Adrenal gland (tissue), 5 donors: ENCODE data around the gene MAML1.

Experiments used
- POLR2A ChIP-seq, 2 donors: fragments of 450-650 bp; IDR thresholded peaks; one replicate each; pipeline ENCODE4 v1.6.1; 2017; ENCODE audit warnings: antibody characterized with exemption in 2 of 2, mild to moderate bottlenecking in 2 of 2, moderate library complexity in 1 of 2
- TF ChIP-seq, protein P1 (sequence below), 6 experiments: fragments of 450-650 bp in 4 of 6; fragments of 200-600 bp in 2 of 6; sonication (generic) in 1 of 6; IDR thresholded peaks; 1 replicate in 5 of 6; 2 replicates in 1 of 6; pipeline versions ENCODE4 v1.5.1 to v1.8.0; 2016 to 2021; ENCODE audit warnings: antibody characterized with exemption in 6 of 6, mild to moderate bottlenecking in 2 of 6, moderate library complexity in 1 of 6
- donor health status: DM: no; HTN: no; CAD: no.

GRCh38 chr5:179779826-179780225 is 47.2 kb downstream of the MAML1 start:
- TF ChIP-seq, protein P1, sequence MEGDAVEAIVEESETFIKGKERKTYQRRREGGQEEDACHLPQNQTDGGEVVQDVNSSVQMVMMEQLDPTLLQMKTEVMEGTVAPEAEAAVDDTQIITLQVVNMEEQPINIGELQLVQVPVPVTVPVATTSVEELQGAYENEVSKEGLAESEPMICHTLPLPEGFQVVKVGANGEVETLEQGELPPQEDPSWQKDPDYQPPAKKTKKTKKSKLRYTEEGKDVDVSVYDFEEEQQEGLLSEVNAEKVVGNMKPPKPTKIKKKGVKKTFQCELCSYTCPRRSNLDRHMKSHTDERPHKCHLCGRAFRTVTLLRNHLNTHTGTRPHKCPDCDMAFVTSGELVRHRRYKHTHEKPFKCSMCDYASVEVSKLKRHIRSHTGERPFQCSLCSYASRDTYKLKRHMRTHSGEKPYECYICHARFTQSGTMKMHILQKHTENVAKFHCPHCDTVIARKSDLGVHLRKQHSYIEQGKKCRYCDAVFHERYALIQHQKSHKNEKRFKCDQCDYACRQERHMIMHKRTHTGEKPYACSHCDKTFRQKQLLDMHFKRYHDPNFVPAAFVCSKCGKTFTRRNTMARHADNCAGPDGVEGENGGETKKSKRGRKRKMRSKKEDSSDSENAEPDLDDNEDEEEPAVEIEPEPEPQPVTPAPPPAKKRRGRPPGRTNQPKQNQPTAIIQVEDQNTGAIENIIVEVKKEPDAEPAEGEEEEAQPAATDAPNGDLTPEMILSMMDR (IDR thresholded peaks at IDR 0.05): no peak
- no peak for TF ChIP-seq POLR2A (IDR thresholded peaks at IDR 0.05)
